Activated CD8-positive, alpha-beta memory T cell treated with anti-CD3 and anti-CD28 coated beads for 24 hours (primary cell): ENCODE data around the gene TMPRSS13.
A peak's percentile ranks its signal among the peaks of the same experiment; 100 is the strongest.
"Not testable (repeated sequence)": the region's sequence is repeated elsewhere in the genome, so short reads cannot be mapped to it uniquely, and the experiment has no call there.

ENCODE experiments used
- DNase-seq: peaks from one replicate; pipeline ENCODE4 v3.0.0-alpha.2; 2020

Gene TMPRSS13

GRCh38 chr11:117928446-117929141 is 608 bp downstream of the TMPRSS13 start:
- no peak for DNase-seq

GRCh38 chr11:117927926-117928325 is 1.3 kb downstream of the TMPRSS13 start:
- no peak for DNase-seq

- not testable (repeated sequence) for DNase-seq
These were observed 3.0 kb downstream of the TMPRSS13 start for GRCh38 chr11:117926166-117926565.

- DNase-seq = no peak
These were observed 3.8 kb downstream of the TMPRSS13 start for GRCh38 chr11:117925198-117925925.

GRCh38 chr11:117924631-117925170 is 4.5 kb downstream of the TMPRSS13 start:
- no peak for DNase-seq

- no peak for DNase-seq
These were observed 5.4 kb downstream of the TMPRSS13 start for GRCh38 chr11:117923773-117924172.

- no peak for DNase-seq
These were observed 5.9 kb downstream of the TMPRSS13 start for GRCh38 chr11:117923275-117923674.

- DNase-seq = no peak
These were observed 7.3 kb downstream of the TMPRSS13 start for GRCh38 chr11:117921893-117922292.

GRCh38 chr11:117921456-117921855 is 7.7 kb downstream of the TMPRSS13 start:
- DNase-seq = no peak

GRCh38 chr11:117919781-117920221 is 9.4 kb downstream of the TMPRSS13 start:
- no peak for DNase-seq

- DNase-seq = no peak
These were observed 9.9 kb downstream of the TMPRSS13 start for GRCh38 chr11:117919341-117919740.

- DNase-seq = peak; percentile 43
These were observed 10.6 kb downstream of the TMPRSS13 start for GRCh38 chr11:117918366-117919255.

GRCh38 chr11:117917591-117918151 is 11.5 kb downstream of the TMPRSS13 start:
- DNase-seq = no peak

- no peak for DNase-seq
These were observed 12.2 kb downstream of the TMPRSS13 start for GRCh38 chr11:117916956-117917355.

GRCh38 chr11:117915672-117916235 is 13.4 kb downstream of the TMPRSS13 start:
- peak; percentile 41 for DNase-seq

GRCh38 chr11:117914991-117915618 is 14.1 kb downstream of the TMPRSS13 start:
- no peak for DNase-seq

- DNase-seq = peak; percentile 49
These were observed 14.8 kb downstream of the TMPRSS13 start for GRCh38 chr11:117914398-117914761.

- DNase-seq = peak; percentile 19
These were observed 15.3 kb downstream of the TMPRSS13 start for GRCh38 chr11:117913736-117914397.

GRCh38 chr11:117912497-117912896 is 16.7 kb downstream of the TMPRSS13 start:
- DNase-seq = no peak

- peak; percentile 33 for DNase-seq
These were observed 17.5 kb downstream of the TMPRSS13 start for GRCh38 chr11:117911694-117912093.

- peak; percentile 30 for DNase-seq
These were observed 18.1 kb downstream of the TMPRSS13 start for GRCh38 chr11:117910941-117911655.
